GM12892 (cell line): Measurements from ENCODE around the gene TLNRD1.

Source experiments
- POLR2A ChIP-seq: IDR thresholded peaks from 2 replicates; pipeline ENCODE4 v1.6.1; 2011; ENCODE audit warnings: low read depth, low read length, control low read depth
- POLR2AphosphoS5 ChIP-seq: IDR thresholded peaks from 2 replicates; pipeline ENCODE4 v1.6.1; 2011; ENCODE audit warnings: low read depth, low read length, control low read depth

DNA sequence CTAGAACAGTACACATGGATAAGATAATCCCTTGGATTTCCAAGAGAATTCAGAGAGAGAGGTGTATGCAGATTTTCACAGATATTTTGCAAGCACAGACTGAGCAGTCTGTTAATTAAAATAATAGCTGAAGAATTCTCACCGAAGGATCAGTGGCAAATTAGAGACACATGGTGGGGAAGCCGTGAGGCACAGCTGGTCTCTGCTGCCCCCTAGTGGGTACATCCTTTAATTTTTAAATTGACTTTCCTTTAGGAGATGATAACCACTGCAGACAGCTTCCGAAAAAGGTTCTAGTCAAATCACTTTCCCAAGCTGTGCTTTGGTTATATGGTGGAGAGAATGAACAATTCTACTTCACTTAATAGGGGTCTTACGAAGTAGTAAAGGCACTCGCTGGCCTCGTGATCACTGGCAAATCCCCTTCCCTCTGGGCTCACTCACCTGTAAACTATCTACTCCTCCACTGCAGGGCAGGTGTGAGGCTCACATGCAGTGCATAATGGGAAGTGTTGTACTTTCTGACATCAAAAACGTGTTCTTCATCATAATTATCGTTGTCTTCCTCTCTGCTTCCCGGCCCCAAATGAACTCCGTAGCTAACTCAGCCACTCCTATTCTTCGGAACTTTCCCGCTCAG lies 30.6 kb upstream of the TLNRD1 start:
- TF ChIP-seq POLR2AphosphoS5 = no peak
- no peak for TF ChIP-seq POLR2A
